ENCODE results near the gene ZNF283. TPM values are rescaled to one million over a fixed set of nuclear protein-coding genes. Genes with fewer than 3 reads are reported as not detected.

The ZNF283 gene
- total and polyA plus RNA-seq, 12 donors = 1.7 to 16.9 (median 11.7) TPM

DNA sequence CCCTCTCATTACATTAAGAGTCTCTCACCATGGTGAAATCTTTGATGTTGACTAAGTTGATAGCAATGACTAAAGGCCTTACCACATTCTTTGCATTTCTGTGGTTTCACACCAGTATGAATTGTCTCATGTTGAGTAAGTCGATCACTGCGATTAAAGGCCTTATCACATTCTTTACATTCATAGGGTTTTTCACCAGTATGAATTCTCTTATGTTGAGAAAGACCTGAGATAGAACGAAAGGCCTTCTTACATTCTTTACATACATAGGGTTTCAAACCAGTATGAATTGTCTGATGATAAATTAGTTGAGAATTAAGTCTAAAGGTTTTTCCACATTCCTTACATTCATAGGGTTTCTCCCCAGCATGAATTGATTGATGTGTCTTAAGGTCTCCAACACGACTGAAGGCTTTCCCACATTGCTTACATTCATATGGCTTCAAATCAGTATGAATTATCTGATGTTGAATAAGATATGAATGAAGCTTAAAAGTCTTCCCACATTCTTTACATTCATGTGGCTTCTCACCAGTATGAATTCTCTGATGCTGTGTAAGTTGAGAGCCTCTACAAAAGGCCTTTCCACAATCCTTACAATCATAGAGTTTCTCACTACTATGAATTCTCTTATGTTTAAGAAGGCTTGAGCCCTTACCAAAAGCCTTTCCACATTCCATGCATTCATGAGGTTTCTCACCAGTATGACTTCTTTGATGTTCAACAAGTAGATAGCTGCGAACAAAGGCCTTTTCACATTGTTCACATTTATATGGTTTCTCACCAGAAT is 45.6 kb downstream of the ZNF283 start:
- DNase-seq (no peak), ATAC-seq (no peak)
- peaks cover 0 to 97% (median 12%) of the 10 kb centered on the region in 9 donors for H3K36me3 ChIP-seq
- 82 to 95% methylated on average over 5 of the region's 5 CpGs for WGBS, 2 donors
- H3K27ac ChIP-seq = no peak overlapping the region
- TF ChIP-seq, protein P1, sequence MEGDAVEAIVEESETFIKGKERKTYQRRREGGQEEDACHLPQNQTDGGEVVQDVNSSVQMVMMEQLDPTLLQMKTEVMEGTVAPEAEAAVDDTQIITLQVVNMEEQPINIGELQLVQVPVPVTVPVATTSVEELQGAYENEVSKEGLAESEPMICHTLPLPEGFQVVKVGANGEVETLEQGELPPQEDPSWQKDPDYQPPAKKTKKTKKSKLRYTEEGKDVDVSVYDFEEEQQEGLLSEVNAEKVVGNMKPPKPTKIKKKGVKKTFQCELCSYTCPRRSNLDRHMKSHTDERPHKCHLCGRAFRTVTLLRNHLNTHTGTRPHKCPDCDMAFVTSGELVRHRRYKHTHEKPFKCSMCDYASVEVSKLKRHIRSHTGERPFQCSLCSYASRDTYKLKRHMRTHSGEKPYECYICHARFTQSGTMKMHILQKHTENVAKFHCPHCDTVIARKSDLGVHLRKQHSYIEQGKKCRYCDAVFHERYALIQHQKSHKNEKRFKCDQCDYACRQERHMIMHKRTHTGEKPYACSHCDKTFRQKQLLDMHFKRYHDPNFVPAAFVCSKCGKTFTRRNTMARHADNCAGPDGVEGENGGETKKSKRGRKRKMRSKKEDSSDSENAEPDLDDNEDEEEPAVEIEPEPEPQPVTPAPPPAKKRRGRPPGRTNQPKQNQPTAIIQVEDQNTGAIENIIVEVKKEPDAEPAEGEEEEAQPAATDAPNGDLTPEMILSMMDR (IDR thresholded peaks at IDR 0.05) = no peak
- intact Hi-C loops (cut with DNase I) = no loop called here
- no peak overlapping the region for H3K4me3 ChIP-seq
- H3K9me3 ChIP-seq = peaks cover 13 to 100% (median 94%) of the 10 kb centered on the region in 11 donors
- H3K4me1 ChIP-seq = no peaks in the 10 kb centered on the region
- no peaks in the 10 kb centered on the region for H3K27me3 ChIP-seq

DNA sequence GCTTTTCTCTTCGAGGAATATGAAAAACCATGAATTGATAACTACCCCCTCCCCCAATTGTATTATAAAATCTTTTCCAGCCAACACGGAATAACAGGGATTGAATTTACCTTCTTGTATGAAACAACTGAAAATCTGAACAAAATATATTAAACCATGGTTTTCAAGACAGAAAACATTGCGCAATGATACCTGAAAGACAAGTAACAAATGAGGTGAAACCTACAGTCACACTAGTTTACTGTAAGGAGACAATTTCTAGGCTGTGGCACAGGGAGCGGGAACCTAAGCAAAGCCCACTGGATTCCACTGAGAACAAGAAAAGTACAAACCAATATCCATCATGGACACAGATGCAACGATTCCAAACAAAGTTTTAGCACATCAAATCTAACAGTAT is 53.4 kb downstream of the ZNF283 start:
- Histone ChIP-seq H3K27ac (no peak overlapping the region), H3K9me3 (peaks cover 0 to 95% (median 82%) of the 10 kb centered on the region in 11 donors), H3K4me1 (no peaks in the 10 kb centered on the region), H3K27me3 (no peaks in the 10 kb centered on the region), H3K4me3 (no peak overlapping the region), H3K36me3 (peaks cover 0 to 93% (median 28%) of the 10 kb centered on the region in 9 donors)
- ATAC-seq (no peak), DNase-seq (no peak)
- intact Hi-C loops (cut with DNase I) = no loop called here
- TF ChIP-seq, protein P1 (IDR thresholded peaks at IDR 0.05) = no peak
- 92 to 93% methylated on average over 5 of the region's 5 CpGs for WGBS, 2 donors

DNA sequence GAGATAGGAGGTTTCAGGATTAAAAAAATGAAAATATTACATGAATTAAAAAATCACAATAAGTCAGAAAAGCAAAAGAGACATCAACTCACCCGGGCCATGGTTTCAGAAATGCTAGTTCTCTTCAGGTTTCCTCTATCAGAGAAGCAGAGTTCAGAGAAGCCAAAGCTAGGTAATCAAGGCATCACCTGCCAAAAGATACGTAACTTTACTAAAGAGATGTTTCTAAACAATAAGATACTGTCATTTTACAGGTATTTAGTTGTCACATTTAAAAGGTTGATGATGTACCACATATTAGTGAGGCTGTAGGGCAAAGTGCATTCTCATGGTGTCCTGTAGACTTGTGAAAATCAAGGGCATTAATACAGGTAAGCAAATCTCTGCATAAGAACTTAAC is 56.7 kb downstream of the ZNF283 start, which contains the start of gene ZNF404:
TSS of gene ZNF404 (minus strand) at position 101 of the 400 bp plus-strand sequence.
- Histone ChIP-seq H3K27me3 (no peaks in the 10 kb centered on the region), H3K36me3 (peaks cover 0 to 66% (median 23%) of the 10 kb centered on the region in 9 donors), H3K9me3 (peaks cover 0 to 100% (median 68%) of the 10 kb centered on the region in 11 donors), H3K4me1 (no peaks in the 10 kb centered on the region), H3K27ac (no peak within 1 kb of the TSS), H3K4me3 (no peak within 1 kb of the TSS)
- DNase-seq (no peak), ATAC-seq (no peak)
- WGBS, 2 donors = 75 to 93% methylated on average over 2 of the region's 2 CpGs
- TF ChIP-seq, protein P1 (IDR thresholded peaks at IDR 0.05) = no peak
- intact Hi-C loops (cut with DNase I) = no loop called here

DNA sequence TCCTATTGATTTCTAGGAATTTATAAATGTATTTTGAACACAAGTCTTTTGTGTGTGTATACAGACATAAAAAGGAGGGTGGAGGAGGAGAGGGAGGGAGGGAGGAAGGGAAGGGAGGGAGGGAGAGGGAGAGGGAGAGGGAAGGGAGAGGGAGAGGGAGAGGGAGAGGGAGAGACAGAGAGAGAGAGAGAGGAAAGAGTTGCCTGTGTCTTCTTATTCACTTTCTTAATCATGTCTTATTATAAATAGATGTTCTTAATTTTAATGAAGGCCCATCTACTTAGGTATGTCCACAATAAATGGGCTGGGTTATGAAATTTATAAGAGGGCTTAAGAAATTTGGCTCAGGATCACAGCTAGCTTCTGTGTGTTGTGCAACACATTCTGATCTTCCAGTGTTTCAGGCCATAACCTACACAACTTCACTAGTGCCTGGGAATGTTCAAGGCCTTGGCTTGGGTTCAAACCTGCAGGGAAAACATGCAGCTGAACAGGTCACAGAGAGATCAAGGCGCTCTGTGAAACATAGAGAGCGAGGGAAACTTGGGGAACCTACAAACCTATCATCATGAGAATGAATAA is 68.7 kb downstream of the ZNF283 start:
- Histone ChIP-seq H3K4me1 (peaks cover 0 to 10% (median 2%) of the 10 kb centered on the region in 9 donors), H3K4me3 (no peak overlapping the region), H3K27ac (no peak overlapping the region), H3K36me3 (peaks cover 0 to 54% (median 13%) of the 10 kb centered on the region in 9 donors), H3K9me3 (peaks cover 0 to 91% (median 26%) of the 10 kb centered on the region in 11 donors), H3K27me3 (no peaks in the 10 kb centered on the region)
- intact Hi-C loops (cut with DNase I) = no loop called here
- TF ChIP-seq, protein P1 (IDR thresholded peaks at IDR 0.05) = no peak
- WGBS, 2 donors = 95 to 96% methylated on average over 2 of the region's 2 CpGs
- ATAC-seq (no peak), DNase-seq (no peak)

Other genes starting within 250 kb of the ZNF283 start
- gene IRGQ, start 231.2 kb upstream of the ZNF283 start, total RNA-seq = 10 to 100 TPM; 19.0 to 34.2 (median 28.4) TPM
- 1 to 10 TPM; 5.6 to 8.8 TPM for gene IRGQ, start 231.2 kb upstream of the ZNF283 start, polyA plus RNA-seq
- gene ZNF576, start 230.7 kb upstream of the ZNF283 start, total RNA-seq = 10 to 100 TPM in 9 of 10 donors, 1 to 10 TPM in 1; 8.7 to 15.9 (median 12.7) TPM
- gene ZNF576, start 230.7 kb upstream of the ZNF283 start, polyA plus RNA-seq = 10 to 100 TPM in 1 of 2 donors, 1 to 10 TPM in 1; 6.7 to 20.9 TPM
- gene SRRM5, start 215.2 kb upstream of the ZNF283 start, total RNA-seq = under 1 TPM in 8 of 10 donors, not detected in 2; 0.11 to 0.32 (median 0.22) TPM
- 1 to 10 TPM in 1 of 2 donors, under 1 TPM in 1; 0.26 to 1.6 TPM for gene SRRM5, start 215.2 kb upstream of the ZNF283 start, polyA plus RNA-seq
- gene ZNF428, start 207.7 kb upstream of the ZNF283 start, total RNA-seq = 10 to 100 TPM; 28.1 to 37.6 (median 32.9) TPM
- gene ZNF428, start 207.7 kb upstream of the ZNF283 start, polyA plus RNA-seq = 10 to 100 TPM; 43.2 to 94.9 TPM
- gene CADM4, start 187.5 kb upstream of the ZNF283 start, total RNA-seq = 10 to 100 TPM in 1 of 10 donors, 1 to 10 TPM in 9; 3.0 to 12.3 (median 8.4) TPM
- gene CADM4, start 187.5 kb upstream of the ZNF283 start, polyA plus RNA-seq = 1 to 10 TPM; 7.5 to 8.1 TPM
- gene PLAUR, start 157.2 kb upstream of the ZNF283 start, total RNA-seq = 10 to 100 TPM in 4 of 10 donors, 1 to 10 TPM in 6; 2.1 to 28.6 (median 7.4) TPM
- 10 to 100 TPM in 1 of 2 donors, 1 to 10 TPM in 1; 3.7 to 17.1 TPM for gene PLAUR, start 157.2 kb upstream of the ZNF283 start, polyA plus RNA-seq
- gene IRGC, start 111.2 kb upstream of the ZNF283 start, total RNA-seq = not detected
- gene IRGC, start 111.2 kb upstream of the ZNF283 start, polyA plus RNA-seq = not detected
- gene SMG9, start 72.4 kb upstream of the ZNF283 start, total RNA-seq = 10 to 100 TPM in 9 of 10 donors, 1 to 10 TPM in 1; 10.0 to 19.4 (median 13.3) TPM
- 10 to 100 TPM; 20.3 to 30.4 TPM for gene SMG9, start 72.4 kb upstream of the ZNF283 start, polyA plus RNA-seq
- gene KCNN4, start 46.3 kb upstream of the ZNF283 start, total RNA-seq = 1 to 10 TPM in 3 of 10 donors, under 1 TPM in 7; 0.34 to 1.6 (median 0.69) TPM
- gene KCNN4, start 46.3 kb upstream of the ZNF283 start, polyA plus RNA-seq = 1 to 10 TPM; 1.2 to 1.4 TPM
- 1 to 10 TPM in 5 of 10 donors, under 1 TPM in 5; 0.24 to 5.3 (median 0.90) TPM for gene LYPD5, start 24.9 kb upstream of the ZNF283 start, total RNA-seq
- gene LYPD5, start 24.9 kb upstream of the ZNF283 start, polyA plus RNA-seq = 1 to 10 TPM in 1 of 2 donors, under 1 TPM in 1; 0.37 to 1.2 TPM
- 10 to 100 TPM in 3 of 10 donors, 1 to 10 TPM in 7; 4.6 to 11.9 (median 7.2) TPM for gene ZNF404, start 56.6 kb downstream of the ZNF283 start, total RNA-seq
- 10 to 100 TPM in 1 of 2 donors, 1 to 10 TPM in 1; 4.6 to 68.7 TPM for gene ZNF404, start 56.6 kb downstream of the ZNF283 start, polyA plus RNA-seq
- gene ZNF45, start 108.0 kb downstream of the ZNF283 start, total RNA-seq = 10 to 100 TPM in 1 of 10 donors, 1 to 10 TPM in 9; 7.0 to 10.7 (median 8.0) TPM
- gene ZNF45, start 108.0 kb downstream of the ZNF283 start, polyA plus RNA-seq = 1 to 10 TPM; 2.9 to 4.7 TPM
- 1 to 10 TPM; 3.0 to 6.7 (median 5.0) TPM for gene ZNF221, start 123.9 kb downstream of the ZNF283 start, total RNA-seq
- 1 to 10 TPM; 1.1 to 3.1 TPM for gene ZNF221, start 123.9 kb downstream of the ZNF283 start, polyA plus RNA-seq
- gene ZNF155, start 156.9 kb downstream of the ZNF283 start, total RNA-seq = 1 to 10 TPM; 1.5 to 7.8 (median 6.9) TPM
- gene ZNF155, start 156.9 kb downstream of the ZNF283 start, polyA plus RNA-seq = 1 to 10 TPM; 4.3 to 9.1 TPM
- 1 to 10 TPM; 1.6 to 4.3 (median 3.4) TPM for gene ZNF230, start 175.6 kb downstream of the ZNF283 start, total RNA-seq
- gene ZNF230, start 175.6 kb downstream of the ZNF283 start, polyA plus RNA-seq = 1 to 10 TPM; 1.4 to 2.3 TPM
- 1 to 10 TPM; 2.1 to 5.1 (median 3.6) TPM for gene ZNF222, start 198.1 kb downstream of the ZNF283 start, total RNA-seq
- gene ZNF222, start 198.1 kb downstream of the ZNF283 start, polyA plus RNA-seq = 1 to 10 TPM; 4.2 to 5.8 TPM
- gene ZNF223, start 224.7 kb downstream of the ZNF283 start, total RNA-seq = 1 to 10 TPM; 2.3 to 5.4 (median 3.2) TPM
- gene ZNF223, start 224.7 kb downstream of the ZNF283 start, polyA plus RNA-seq = 1 to 10 TPM; 2.8 to 4.8 TPM
- 1 to 10 TPM; 1.2 to 2.6 (median 1.8) TPM for gene ZNF284, start 244.8 kb downstream of the ZNF283 start, total RNA-seq
- gene ZNF284, start 244.8 kb downstream of the ZNF283 start, polyA plus RNA-seq = 1 to 10 TPM in 1 of 2 donors, under 1 TPM in 1; 0.65 to 1.8 TPM